Hematopoietic multipotent progenitor cell treated with erythropoietin and hydrocortisone succinate and interleukin-3 and kit ligand, for 8 days (in vitro differentiated cells): Measurements from ENCODE around the gene ACP3.

ENCODE experiments used
- DNase-seq: peaks from one replicate; pipeline ENCODE4 v3.0.0-alpha.2; 2015

The ACP3 gene

DNA sequence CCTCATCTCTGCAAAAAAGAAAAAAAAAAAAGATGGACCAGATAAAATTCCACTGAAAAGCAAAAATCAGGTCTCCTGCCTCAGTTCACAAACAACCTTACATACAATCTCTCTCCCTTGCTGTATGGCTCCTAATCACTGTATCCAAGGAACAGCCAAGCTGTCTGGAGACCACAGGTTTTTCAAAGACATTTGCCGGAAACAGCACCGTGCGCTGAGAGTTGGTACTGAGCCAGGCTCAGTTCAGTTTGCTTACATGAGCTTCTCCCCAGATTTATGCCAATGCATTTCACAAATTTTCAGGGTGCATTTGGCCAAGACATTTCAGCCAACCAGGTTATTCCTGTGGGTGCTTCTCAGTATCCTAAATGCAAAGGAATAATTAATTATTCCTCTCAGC is 4.1 kb downstream of the ACP3 start:
- DNase-seq = no peak

DNA sequence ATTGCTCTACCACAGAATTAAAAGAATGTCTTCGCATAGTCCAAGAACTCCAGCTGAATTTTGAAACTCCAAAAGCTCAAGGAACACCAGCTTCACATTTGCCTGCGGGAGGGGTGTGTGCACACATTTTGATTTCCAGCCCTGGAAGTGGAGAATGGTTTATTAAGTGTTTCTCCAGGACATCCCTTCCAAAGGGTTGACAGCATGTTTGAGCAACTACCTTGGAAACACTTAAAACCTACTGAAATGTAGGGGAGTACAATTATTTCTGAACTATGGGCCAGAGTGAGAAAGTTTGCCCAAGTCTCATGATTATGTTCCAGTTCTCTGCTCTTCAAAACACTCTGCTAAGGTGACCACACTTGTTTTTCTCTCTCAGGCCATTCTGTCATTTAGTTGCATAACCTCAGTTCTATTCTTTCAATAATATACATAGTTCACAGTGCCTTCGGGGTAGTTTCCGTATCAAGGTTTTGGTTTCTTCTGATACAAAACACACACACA is 7.9 kb downstream of the ACP3 start:
- no peak for DNase-seq

DNA sequence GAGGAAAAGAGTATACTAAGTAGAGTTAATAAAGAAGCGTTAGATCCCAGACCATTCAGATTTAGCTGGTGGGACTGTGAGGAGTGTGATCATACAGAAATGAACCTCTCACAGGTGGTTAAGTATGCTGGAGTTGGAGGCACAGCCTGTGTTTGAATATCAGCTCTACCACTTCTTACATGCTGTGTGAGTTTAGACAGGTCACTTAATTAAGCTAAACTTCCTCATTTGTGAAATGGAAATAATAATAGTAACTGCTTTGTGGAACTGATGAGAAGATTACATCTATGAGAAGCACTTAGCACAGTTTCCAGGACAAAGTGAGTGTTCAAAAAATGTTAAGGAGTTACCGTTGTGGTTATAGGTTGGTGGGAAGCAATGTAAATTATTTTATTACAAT is 8.4 kb downstream of the ACP3 start:
- no peak for DNase-seq

- DNase-seq = no peak
These were observed 9.0 kb downstream of the ACP3 start for GRCh38 chr3:132326251-132326650.

- DNase-seq = no peak
These were observed 14.9 kb downstream of the ACP3 start for GRCh38 chr3:132332082-132332481.

DNA sequence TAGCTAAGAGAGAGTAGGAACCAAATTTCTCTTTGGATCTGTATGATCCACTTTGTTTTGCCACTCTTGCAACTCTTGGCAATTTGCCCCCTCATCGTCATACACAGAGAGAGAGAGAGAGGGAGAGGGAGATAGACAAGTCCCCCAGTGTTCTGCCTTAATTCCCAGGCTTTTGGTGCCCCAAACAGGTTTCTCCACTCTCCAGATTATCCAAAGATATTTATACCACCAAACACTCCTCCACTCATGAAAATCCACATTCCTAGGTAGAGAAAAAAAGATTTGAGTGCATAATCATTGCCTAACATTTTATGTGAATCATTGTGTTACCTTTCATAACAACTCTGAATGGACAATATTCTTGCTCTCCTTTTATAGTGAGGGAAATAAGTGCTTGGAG is 15.3 kb downstream of the ACP3 start:
- no peak for DNase-seq

- DNase-seq = no peak
These were observed 24.5 kb downstream of the ACP3 start for GRCh38 chr3:132341746-132342145.

GRCh38 chr3:132342183-132342582 is 25.0 kb downstream of the ACP3 start:
- no peak for DNase-seq

- no peak for DNase-seq
These were observed 25.4 kb downstream of the ACP3 start for GRCh38 chr3:132342610-132343009.

DNA sequence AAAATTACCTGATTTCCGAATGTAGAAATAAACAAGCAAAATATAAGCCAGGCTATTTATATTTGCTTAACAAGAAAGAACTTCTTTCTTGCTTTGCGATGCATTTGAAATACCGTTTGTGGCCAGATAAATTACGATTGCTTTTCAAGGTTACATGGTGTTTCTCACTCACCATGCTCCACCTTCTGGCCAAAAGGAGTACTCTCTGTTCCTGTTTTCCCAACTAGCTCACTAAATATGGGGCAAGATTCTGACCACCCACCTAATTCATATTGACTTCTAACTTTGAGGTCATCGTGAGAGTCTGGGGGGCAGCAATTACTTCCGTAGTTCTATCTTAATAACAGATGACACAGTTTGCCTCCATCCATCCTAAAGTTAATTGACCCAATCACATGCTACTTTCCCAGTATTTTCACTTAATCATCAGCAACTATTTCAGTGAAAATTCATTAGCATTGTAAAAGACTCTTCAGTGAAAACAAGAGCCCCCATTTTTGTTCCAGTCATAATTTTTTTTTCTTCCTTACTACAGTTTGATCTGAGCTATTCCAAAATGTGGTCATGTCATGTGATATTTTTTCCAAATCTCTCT is 25.9 kb downstream of the ACP3 start:
- DNase-seq = peak; percentile 80

DNA sequence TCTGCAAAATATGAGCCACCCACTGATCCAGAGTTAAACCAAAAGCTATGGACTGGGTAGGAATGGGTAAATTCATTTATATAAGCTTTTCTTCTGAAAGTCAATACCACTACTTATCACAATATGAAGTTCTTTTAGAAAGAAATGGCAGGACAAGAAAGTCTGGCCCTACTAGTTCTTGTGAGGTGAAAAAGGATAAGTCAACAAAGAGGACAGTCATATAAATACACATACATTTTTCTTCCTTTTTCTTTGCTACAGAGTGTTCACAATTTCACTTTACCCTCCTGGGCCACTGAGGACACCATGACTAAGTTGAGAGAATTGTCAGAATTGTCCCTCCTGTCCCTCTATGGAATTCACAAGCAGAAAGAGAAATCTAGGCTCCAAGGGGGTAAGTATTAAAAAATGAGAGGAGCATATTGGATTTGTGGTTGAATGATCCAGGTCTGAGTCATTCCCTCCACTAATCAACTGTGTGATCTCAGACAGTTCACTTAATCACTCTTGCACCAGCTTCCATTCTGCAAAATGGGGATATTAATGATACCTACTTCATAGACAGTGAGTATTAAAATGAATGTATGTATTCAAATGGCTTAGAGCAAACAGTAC is 27.6 kb downstream of the ACP3 start:
- DNase-seq = peak; percentile 10

- no peak for DNase-seq
These were observed 29.9 kb downstream of the ACP3 start for GRCh38 chr3:132346841-132347736.

GRCh38 chr3:132347811-132348210 is 30.6 kb downstream of the ACP3 start:
- no peak for DNase-seq

DNA sequence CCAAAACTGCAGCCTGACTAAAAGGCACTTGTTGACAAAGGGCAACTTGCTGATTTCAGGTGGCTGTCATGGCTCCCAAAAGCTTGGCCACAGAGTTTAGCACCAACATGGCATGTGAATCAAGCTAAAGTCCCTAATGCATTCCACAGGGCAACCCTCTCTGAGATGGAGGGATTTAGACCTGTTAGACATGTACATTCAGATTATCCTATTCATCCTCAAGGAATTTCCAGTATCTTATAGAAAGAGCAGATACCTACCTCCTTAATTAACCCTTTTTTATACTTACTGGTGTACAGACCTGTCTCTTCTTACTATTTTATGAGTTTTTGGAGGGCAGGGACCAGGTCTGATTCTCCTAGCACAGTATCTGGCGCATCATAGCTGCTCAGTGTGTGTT is 31.3 kb downstream of the ACP3 start:
- DNase-seq = no peak

- no peak for DNase-seq
These were observed 33.6 kb downstream of the ACP3 start for GRCh38 chr3:132350814-132351213.

- peak; percentile 72 for DNase-seq
These were observed 34.1 kb downstream of the ACP3 start for GRCh38 chr3:132351222-132351806.

- peak; percentile 78 for DNase-seq
These were observed 35.4 kb downstream of the ACP3 start for GRCh38 chr3:132352556-132353143.

DNA sequence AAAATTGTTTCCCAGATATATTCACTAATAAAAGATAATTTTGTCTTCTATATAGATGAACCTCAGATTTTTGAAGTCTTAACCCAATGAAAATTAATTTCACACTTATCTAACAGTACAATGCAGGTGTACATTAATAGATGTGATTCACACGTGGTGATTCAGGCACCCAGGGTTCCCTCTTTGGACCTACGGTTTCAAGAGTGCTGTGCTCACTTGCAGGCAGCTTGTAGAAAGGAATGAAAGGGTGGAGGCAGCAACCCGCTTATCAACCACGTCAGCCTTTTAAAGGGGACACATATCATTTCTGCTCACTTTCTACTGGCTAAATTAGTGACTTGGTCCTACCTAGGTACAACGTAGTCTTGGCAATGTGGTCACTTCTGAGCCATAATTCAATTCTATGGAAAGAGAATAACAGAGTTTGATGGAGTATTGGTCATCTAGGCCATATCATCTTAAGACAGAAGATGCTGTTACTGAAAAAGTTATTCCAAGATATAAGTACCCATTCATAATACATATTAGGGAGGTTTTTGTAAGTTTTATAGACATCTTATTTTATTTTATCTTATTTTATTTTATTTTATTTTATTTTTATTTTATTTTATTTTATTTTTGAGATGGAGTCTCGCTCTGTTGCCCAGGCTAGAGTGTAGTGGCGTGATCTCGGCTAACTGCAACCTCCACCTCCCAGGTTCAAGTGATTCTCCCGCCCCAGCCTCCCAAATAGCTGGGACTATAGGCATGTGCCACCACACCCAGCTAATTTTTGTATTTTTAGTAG is 37.9 kb downstream of the ACP3 start:
- peak; percentile 13 for DNase-seq

- DNase-seq = no peak
These were observed 39.4 kb downstream of the ACP3 start for GRCh38 chr3:132356568-132356967.

- no peak for DNase-seq
These were observed 43.5 kb downstream of the ACP3 start for GRCh38 chr3:132360717-132361116.

- no peak for DNase-seq
These were observed 45.1 kb downstream of the ACP3 start for GRCh38 chr3:132362329-132362728.

- DNase-seq = no peak
These were observed 51.3 kb downstream of the ACP3 start for GRCh38 chr3:132368515-132368914.
